ENCODE measurements around the gene PICALM. TPM values are rescaled to one million over a fixed set of nuclear protein-coding genes. Genes with fewer than 3 reads are reported as not detected.

The PICALM gene
- total and polyA plus RNA-seq, 5 experiments from 2014 or later, result 10.4 to 112 (median 12.0) TPM

DNA sequence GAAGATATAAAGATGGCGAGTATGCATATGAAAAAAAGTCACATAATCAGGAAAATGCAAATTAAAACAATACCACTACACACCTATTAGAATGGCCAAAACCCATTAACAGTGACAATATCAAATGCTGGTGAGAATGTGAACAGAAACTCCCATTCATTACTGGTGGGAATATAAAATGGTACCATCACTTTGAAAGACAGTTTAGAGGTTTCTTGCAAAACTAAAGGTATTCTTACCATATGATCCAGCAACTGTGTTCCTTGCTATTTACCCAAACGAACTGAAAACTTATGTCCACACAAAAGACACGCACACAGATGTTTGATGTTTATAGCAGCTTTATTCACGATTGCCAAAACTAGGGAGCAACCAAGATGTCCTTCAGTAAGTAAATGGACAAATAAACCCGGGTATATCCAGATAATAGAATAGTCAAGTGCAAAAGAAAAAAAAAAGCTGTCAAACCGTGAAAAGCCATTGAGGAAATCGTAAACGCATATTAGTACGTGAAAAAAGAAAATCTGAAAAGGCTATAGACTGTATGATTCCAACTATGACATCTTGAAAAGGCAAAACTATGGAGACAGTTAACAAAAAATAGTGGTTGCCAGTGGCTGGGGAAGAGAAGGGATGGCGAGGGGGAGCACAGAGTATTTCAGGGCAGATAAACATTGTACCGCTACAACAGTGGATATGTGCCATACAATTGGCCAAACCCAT is 7.2 kb downstream of the PICALM start:
- no peak for DNase-seq
- no peaks in the 10 kb centered on the region for H3K9me3 Mint-ChIP-seq
- POLR2A ChIA-PET, result interaction anchor here (0.6 kb wide), 1 partner anchor 132 kb away, joined by 3 read pairs; no protein-coding TSS in a partner anchor
- no peaks in the 10 kb centered on the region for H3K27me3 Mint-ChIP-seq
- H3K36me3 Mint-ChIP-seq, result peaks cover 3 to 5% (median 4%) of the 10 kb centered on the region in 3 donors
- H3K4me1 Mint-ChIP-seq, result peaks cover 35 to 93% (median 86%) of the 10 kb centered on the region in 4 donors
- H3K4me3 Mint-ChIP-seq, result peak overlapping the region in 9 of 10 donors; percentile 36 to 83 (median 67)
- H3K27ac Mint-ChIP-seq, result peak overlapping the region in 6 of 10 donors; percentile 15 to 88 (median 60)
- no peak for ATAC-seq

DNA sequence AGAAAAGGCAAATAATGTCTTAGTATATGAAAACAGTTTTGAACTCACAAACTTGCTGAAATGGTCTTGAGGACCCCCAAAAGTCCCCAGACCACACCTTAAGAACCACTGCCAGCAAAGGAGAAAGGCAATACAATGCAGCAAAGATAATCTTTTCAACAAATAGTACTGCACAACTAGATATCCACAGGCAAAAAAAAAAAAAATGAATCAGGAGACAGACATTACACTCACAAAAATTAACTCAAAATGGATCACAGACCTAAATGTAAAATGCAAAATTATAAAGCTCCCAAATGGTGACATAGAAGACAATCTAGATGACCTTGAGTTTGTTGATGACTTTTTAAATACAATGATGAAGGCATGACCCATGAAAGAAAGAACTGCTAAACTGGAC is 8.3 kb downstream of the PICALM start:
- no peaks in the 10 kb centered on the region for H3K9me3 Mint-ChIP-seq
- peak overlapping the region in 9 of 10 donors; percentile 3 to 88 (median 67) for H3K27ac Mint-ChIP-seq
- no peaks in the 10 kb centered on the region for H3K27me3 Mint-ChIP-seq
- peaks cover 4 to 6% (median 5%) of the 10 kb centered on the region in 3 donors for H3K36me3 Mint-ChIP-seq
- no peak for DNase-seq
- POLR2A ChIA-PET, result no interaction called here
- peaks cover 36 to 93% (median 86%) of the 10 kb centered on the region in 4 donors for H3K4me1 Mint-ChIP-seq
- peak overlapping the region in 8 of 10 donors; percentile 32 to 83 (median 56) for H3K4me3 Mint-ChIP-seq
- no peak for ATAC-seq

DNA sequence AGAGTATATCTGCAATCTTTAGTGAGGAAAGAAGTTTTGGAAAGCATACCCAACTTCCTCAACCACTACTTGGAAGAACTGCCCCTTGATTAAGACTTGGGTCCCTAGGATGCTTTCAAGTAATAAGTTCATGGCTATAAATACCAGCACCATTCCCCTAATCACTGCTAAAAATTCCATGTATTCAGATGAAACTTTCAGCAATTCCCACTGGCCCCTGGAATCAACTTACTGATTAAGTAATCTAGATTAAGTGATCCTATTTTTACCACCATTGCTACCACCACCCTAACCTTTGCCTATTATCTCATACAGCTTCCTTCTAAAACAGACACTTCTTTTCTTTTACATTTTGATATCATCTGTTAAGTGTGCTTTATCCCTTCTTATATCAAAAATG is 10.5 kb downstream of the PICALM start:
- POLR2A ChIA-PET, result no interaction called here
- peak overlapping the region in 4 of 10 donors; percentile 0 to 52 (median 22) for H3K4me3 Mint-ChIP-seq
- ATAC-seq (no peak), DNase-seq (no peak)
- no peaks in the 10 kb centered on the region for H3K9me3 Mint-ChIP-seq
- H3K36me3 Mint-ChIP-seq, result peaks cover 4 to 6% (median 5%) of the 10 kb centered on the region in 3 donors
- H3K27me3 Mint-ChIP-seq, result no peaks in the 10 kb centered on the region
- peak overlapping the region in 3 of 10 donors; percentile 34 to 78 (median 65) for H3K27ac Mint-ChIP-seq
- peaks cover 38 to 95% (median 84%) of the 10 kb centered on the region in 4 donors for H3K4me1 Mint-ChIP-seq

DNA sequence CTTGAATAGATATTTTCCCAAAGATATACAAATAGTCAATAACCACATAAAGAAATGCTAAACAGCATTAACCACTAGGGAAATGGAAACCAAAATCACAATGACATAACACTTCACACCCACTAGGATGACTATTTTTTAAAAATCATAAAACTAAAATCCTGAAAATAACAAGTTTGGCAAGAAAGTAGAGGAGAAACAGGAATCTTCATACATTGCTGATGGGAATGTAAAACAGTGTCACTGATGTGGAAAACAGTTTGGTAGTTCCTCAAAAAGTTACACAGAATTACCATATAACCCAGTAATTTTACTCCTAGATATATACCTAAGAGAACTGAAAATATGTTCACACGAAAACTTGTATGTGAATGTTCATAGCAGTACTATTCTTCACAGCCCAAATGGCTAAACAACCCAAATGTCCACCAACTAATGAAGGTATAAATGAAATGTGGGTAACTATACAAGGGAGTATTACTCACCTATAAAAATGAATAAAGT is 12.5 kb downstream of the PICALM start:
- ATAC-seq (no peak), DNase-seq (no peak)
- H3K9me3 Mint-ChIP-seq, result peaks cover 0 to 10% (median 0%) of the 10 kb centered on the region in 9 donors
- H3K4me3 Mint-ChIP-seq, result peak overlapping the region in 3 of 10 donors; percentile 13 to 46 (median 21)
- POLR2A ChIA-PET, result no interaction called here
- peak overlapping the region in 4 of 10 donors; percentile 25 to 65 (median 32) for H3K27ac Mint-ChIP-seq
- H3K36me3 Mint-ChIP-seq, result peaks cover 4 to 8% (median 5%) of the 10 kb centered on the region in 3 donors
- no peaks in the 10 kb centered on the region for H3K27me3 Mint-ChIP-seq
- peaks cover 41 to 95% (median 88%) of the 10 kb centered on the region in 4 donors for H3K4me1 Mint-ChIP-seq

DNA sequence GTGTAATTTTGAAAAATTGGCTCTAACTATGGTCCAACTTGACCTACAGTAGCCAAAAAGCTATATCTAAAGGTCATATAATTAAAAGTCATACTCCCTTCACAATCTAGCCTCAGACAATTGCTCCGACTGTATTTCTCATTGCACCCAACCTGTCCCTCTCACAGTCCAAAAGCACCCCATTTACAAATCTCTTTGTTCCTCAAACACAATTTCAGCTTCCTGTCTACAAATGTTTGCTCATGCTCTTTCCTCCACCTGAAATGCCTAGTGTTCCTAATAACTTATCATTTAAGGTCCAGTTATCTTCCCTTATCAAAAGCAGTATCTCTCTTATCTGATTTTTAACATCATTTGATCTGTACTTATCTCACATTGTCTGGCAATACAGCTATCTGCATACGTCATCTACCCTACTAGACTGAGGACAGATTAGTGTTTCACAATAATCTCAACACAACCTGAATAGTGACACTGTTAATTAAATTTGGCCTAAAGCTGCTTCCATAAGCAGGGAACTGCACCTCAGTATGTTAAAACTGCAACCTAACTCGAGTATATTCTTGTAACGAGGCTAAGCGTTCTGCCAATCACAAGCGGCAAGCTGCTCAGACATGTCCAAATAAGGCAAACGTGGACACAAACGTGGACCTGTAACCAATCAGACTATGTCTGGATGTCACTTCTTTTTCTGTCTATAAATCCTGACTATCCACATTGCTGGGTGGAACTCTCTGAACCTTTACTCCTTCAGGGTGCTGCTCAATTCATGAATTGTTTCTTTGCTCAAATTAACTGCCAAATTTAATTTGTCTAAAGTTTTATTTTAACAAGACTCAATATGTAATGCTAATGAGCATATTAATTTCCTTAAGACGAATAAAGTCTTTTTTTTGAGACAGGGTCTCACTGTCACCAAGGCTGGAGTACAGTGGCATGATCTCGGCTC is 15.9 kb downstream of the PICALM start:
- Mint-ChIP-seq H3K4me1 (peaks cover 36 to 94% (median 85%) of the 10 kb centered on the region in 4 donors), H3K36me3 (peaks cover 4 to 8% (median 5%) of the 10 kb centered on the region in 3 donors), H3K9me3 (peaks cover 0 to 10% (median 0%) of the 10 kb centered on the region in 9 donors), H3K27ac (peak overlapping the region in 8 of 10 donors; percentile 6 to 80 (median 38)), H3K4me3 (peak overlapping the region in 9 of 10 donors; percentile 1 to 44 (median 32)), H3K27me3 (no peaks in the 10 kb centered on the region)
- DNase-seq (no peak), ATAC-seq (no peak)
- POLR2A ChIA-PET, result interaction anchor here (1.5 kb wide), 1 partner anchor 14 kb away, joined by 3 read pairs; no protein-coding TSS in a partner anchor

DNA sequence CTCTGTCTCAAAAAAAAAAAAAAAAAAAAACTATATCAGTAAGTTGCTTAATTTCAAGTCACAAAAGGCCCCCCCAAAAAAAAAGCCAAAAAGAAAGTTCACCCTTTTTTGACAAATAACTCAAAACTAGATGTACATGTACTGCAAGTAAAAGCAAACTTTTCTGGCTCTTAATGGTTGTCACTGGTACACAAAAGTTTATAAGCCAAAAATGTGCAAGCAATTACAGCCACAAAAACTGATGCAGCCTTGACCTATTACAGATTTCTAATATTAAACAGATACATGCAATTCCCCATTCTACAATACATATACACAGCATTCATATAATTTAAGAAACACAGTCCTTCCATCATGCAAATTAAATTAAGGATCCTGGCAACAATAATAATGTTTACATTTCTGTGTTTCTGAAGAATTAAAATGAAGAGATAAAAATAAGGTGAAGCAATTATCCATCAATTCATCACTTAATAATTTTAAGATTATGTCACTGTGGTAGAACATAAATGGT is 18.6 kb downstream of the PICALM start:
- peaks cover 0 to 2% (median 0%) of the 10 kb centered on the region in 3 donors for H3K36me3 Mint-ChIP-seq
- H3K27ac Mint-ChIP-seq, result peak overlapping the region in 4 of 10 donors; percentile 17 to 52 (median 21)
- H3K9me3 Mint-ChIP-seq, result peaks cover 0 to 10% (median 0%) of the 10 kb centered on the region in 9 donors
- POLR2A ChIA-PET, result interaction anchor here (0.7 kb wide), 1 partner anchor 461 kb away, joined by 6 read pairs; no protein-coding TSS in a partner anchor
- DNase-seq (no peak), ATAC-seq (no peak)
- H3K4me3 Mint-ChIP-seq, result peak overlapping the region in 2 of 10 donors; percentile 4 to 17
- no peaks in the 10 kb centered on the region for H3K27me3 Mint-ChIP-seq
- peaks cover 44 to 97% (median 90%) of the 10 kb centered on the region in 4 donors for H3K4me1 Mint-ChIP-seq

DNA sequence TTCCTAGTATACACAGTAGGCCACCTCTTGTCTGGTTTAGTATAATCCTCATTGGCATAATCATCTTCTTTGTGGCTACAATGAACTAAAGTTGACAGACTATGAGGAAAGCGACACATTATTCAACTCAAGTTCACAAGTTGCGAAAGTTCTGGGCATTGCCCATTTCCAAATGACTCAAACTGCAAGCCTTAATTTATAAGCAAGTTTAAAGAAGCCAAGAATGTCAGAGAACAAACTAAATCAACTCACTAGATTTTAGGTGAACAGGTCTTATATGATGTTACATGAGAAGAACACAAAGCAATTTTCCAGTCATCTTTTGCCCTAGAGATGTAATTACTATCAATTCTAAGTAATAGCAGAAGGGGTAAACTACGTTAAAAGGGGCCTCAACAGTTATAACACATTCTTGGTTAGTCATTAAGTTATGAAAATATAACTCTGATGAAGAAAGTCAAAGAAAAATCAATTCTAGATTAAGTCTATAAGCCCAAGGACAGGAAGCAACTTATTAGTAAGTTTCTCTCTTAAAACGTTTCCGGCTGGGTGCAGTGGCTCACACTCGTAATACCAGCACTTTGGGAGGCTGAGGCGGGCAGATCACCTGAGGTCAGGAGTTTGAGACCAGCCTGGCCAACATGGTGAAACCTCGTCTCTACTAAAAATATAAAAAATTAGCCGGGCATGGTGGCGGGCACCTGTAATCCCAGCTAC is 21.5 kb downstream of the PICALM start:
- peaks cover 46 to 96% (median 93%) of the 10 kb centered on the region in 4 donors for H3K4me1 Mint-ChIP-seq
- peak overlapping the region in 9 of 10 donors; percentile 0 to 82 (median 55) for H3K27ac Mint-ChIP-seq
- peaks cover 0 to 7% (median 0%) of the 10 kb centered on the region in 9 donors for H3K9me3 Mint-ChIP-seq
- H3K36me3 Mint-ChIP-seq, result no peaks in the 10 kb centered on the region
- no peak for ATAC-seq
- no peaks in the 10 kb centered on the region for H3K27me3 Mint-ChIP-seq
- POLR2A ChIA-PET, result no interaction called here
- peak overlapping the region in 8 of 10 donors; percentile 13 to 64 (median 54) for H3K4me3 Mint-ChIP-seq
- no peak for DNase-seq

DNA sequence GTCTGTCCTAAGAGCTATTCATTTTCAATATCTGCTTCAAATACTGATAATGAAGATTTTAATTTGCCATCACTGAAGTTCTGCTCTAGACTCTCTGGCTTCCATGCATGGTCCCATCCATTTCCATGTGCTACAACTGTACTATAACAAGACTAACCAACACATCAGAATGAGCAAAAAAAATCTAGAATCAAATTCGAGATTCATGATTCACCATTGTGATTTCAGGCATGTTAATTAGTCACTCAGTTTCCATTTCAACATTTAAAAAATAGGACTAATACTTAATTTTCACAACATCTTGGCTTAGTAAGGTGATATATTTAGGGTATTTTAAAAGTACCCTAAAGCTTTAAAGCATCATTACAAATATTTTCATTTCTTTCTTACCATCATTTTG is 22.8 kb downstream of the PICALM start:
- Mint-ChIP-seq H3K27ac (peak overlapping the region in 9 of 10 donors; percentile 7 to 82 (median 49)), H3K4me1 (peaks cover 43 to 95% (median 90%) of the 10 kb centered on the region in 4 donors), H3K36me3 (no peaks in the 10 kb centered on the region), H3K4me3 (peak overlapping the region in 6 of 10 donors; percentile 11 to 38 (median 20)), H3K27me3 (no peaks in the 10 kb centered on the region), H3K9me3 (no peaks in the 10 kb centered on the region)
- POLR2A ChIA-PET, result interaction anchor here (0.8 kb wide), 1 partner anchor 22 kb away, joined by 3 read pairs; no protein-coding TSS in a partner anchor
- DNase-seq, result no peak
- no peak for ATAC-seq

DNA sequence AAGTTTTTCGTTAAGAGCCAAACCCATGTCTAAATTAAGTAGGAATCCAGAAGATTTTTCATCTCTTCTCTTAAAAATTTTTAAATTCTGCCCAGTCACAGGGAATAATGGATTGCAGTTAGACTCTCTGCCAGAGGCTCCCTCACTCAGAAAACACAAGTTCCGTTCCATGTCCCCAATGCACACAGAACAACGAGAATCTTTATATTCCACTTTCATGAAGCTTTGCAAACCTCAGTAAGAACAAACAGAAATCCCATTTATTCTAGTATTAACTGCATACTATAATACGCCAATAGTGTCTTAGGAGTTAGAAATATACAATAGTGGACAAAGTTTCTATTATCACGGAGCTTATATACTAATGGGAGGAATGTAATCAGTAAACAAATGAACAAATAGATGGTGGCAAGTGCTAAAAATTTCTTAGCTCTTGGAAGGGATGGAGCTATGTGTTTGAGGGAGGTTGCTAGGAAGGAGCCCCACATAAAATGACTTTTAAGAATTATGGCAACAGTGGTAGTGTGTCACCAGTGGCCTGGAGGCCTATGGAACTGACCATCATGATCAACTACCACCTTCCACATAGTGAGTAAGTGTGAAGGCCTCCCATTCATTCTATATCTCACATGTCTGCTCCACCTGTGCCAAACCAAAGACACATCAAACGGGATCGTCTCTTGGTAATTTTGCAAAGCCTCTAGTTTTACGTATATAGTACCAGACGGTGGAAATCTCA is 24.9 kb downstream of the PICALM start:
- H3K4me1 Mint-ChIP-seq, result peaks cover 36 to 82% (median 75%) of the 10 kb centered on the region in 4 donors
- peak overlapping the region; percentile 8 to 85 (median 54) for H3K27ac Mint-ChIP-seq
- no peak for ATAC-seq
- no peaks in the 10 kb centered on the region for H3K27me3 Mint-ChIP-seq
- no peaks in the 10 kb centered on the region for H3K9me3 Mint-ChIP-seq
- no peak for DNase-seq
- H3K36me3 Mint-ChIP-seq, result peaks cover 0 to 4% (median 0%) of the 10 kb centered on the region in 3 donors
- POLR2A ChIA-PET, result interaction anchor here (0.6 to 1.4 kb wide), 3 partner anchors 22 to 190 kb away, joined by 3 read pairs; no protein-coding TSS in a partner anchor
- peak overlapping the region in 5 of 10 donors; percentile 1 to 16 (median 7) for H3K4me3 Mint-ChIP-seq

DNA sequence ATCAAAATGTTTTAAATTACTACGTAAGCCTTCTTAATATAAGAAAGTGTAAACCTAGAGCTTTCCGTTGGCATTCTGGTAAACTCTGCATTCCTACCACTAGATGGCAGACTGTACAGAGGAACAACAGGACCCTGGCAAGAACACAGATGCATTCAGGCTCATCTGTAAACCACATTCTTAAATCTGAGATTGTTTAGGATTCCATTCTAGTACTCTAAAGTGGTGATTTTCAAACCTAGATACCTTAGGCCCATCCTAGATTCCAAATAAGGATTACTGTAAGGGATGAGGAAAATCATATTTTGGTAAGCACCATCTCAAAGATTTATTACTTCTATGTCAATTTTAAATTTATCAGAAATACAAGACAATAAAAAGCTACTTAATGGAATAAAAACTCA is 26.9 kb downstream of the PICALM start:
- Mint-ChIP-seq H3K27ac (peak overlapping the region in 9 of 10 donors; percentile 4 to 66 (median 30)), H3K27me3 (no peaks in the 10 kb centered on the region), H3K9me3 (no peaks in the 10 kb centered on the region), H3K4me3 (peak overlapping the region in 1 of 10 donors; percentile 33), H3K36me3 (peaks cover 0 to 14% (median 0%) of the 10 kb centered on the region in 3 donors), H3K4me1 (peaks cover 31 to 65% (median 60%) of the 10 kb centered on the region in 4 donors)
- DNase-seq (peak in 9 of 10 donors; percentile 28 to 77 (median 63)), ATAC-seq (peak; percentile 93)
- POLR2A ChIA-PET, result interaction anchor here (0.7 to 1.0 kb wide), 3 partner anchors 26 to 203 kb away, joined by 3 to 9 read pairs (median 3); no protein-coding TSS in a partner anchor
